MM.1S (cell line): ENCODE results near the gene SLC25A6.

ENCODE experiments used
- DNase-seq: peaks from one replicate; pipeline ENCODE4 v3.0.0-alpha.2; 2015
- H2AFZ ChIP-seq: fragments of 300-600 bp; sonication (generic); 2 replicates; pipeline ENCODE4 v1.6.0; 2016; ENCODE audit warnings: antibody characterized with exemption, low read length
- H3F3A ChIP-seq: fragments of 300-600 bp; sonication (generic); 2 replicates; pipeline ENCODE4 v1.6.1; 2016; ENCODE audit warnings: mild to moderate bottlenecking, antibody characterized with exemption, low read length, moderate library complexity, mixed read lengths; ENCODE audit not compliant: insufficient read depth
- H3K27ac ChIP-seq: fragments of 300-600 bp; sonication (generic); 2 replicates; pipeline ENCODE4 v1.5.1; 2016; ENCODE audit warnings: mild to moderate bottlenecking, low read length
- H3K27me3 ChIP-seq: fragments of 300-600 bp; sonication (generic); replicated peaks from 2 replicates; pipeline ENCODE4 v1.6.0; 2016; ENCODE audit warnings: low read length; ENCODE audit not compliant: insufficient read depth
- H3K36me3 ChIP-seq: fragments of 300-600 bp; sonication (generic); replicated peaks from 2 replicates; pipeline ENCODE4 v1.6.1; 2016; ENCODE audit warnings: mild to moderate bottlenecking, low read length, mixed read lengths; ENCODE audit not compliant: insufficient read depth
- H3K4me1 ChIP-seq: fragments of 300-600 bp; sonication (generic); 2 replicates; pipeline ENCODE4 v1.6.1; 2016; ENCODE audit warnings: low read length, mixed read lengths
- H3K4me2 ChIP-seq: fragments of 300-600 bp; sonication (generic); 2 replicates; pipeline ENCODE4 v1.6.0; 2016; ENCODE audit warnings: low read depth, low read length
- H3K4me3 ChIP-seq: fragments of 300-600 bp; sonication (generic); 2 replicates; pipeline ENCODE4 v1.5.1; 2016; ENCODE audit warnings: low read length, mixed read lengths
- H3K79me2 ChIP-seq: fragments of 300-600 bp; sonication (generic); 2 replicates; pipeline ENCODE4 v1.6.1; 2016; ENCODE audit warnings: mixed run types, low read length, mixed read lengths
- H3K9ac ChIP-seq: fragments of 300-600 bp; sonication (generic); 2 replicates; pipeline ENCODE4 v1.6.1; 2016; ENCODE audit warnings: low read length, mixed read lengths
- H3K9me2 ChIP-seq: fragments of 300-600 bp; sonication (generic); replicated peaks from 2 replicates; pipeline ENCODE4 v1.6.1; 2016; ENCODE audit warnings: mild to moderate bottlenecking, low read length, mixed read lengths; ENCODE audit not compliant: insufficient read depth
- H3K9me3 ChIP-seq: fragments of 300-600 bp; sonication (generic); replicated peaks from 2 replicates; pipeline ENCODE4 v1.6.1; 2016; ENCODE audit warnings: mild to moderate bottlenecking, low read length, mixed read lengths; ENCODE audit not compliant: insufficient read depth
- H4K20me1 ChIP-seq: fragments of 300-600 bp; sonication (generic); 2 replicates; pipeline ENCODE4 v1.6.1; 2016; ENCODE audit warnings: mild to moderate bottlenecking, low read length, moderate library complexity, mixed read lengths; ENCODE audit not compliant: insufficient read depth
- CTCF ChIP-seq: fragments of 300-600 bp; sonication (generic); IDR thresholded peaks from 2 replicates; pipeline ENCODE4 v1.5.1; 2016; ENCODE audit warnings: antibody characterized with exemption, low read length, mixed read lengths
- EZH2 ChIP-seq: fragments of 300-600 bp; sonication (generic); optimal IDR thresholded peaks from 2 replicates; pipeline ENCODE3; 2017; ENCODE audit warnings: low read depth, mild to moderate bottlenecking, antibody characterized with exemption, low read length, mixed read lengths
- EZH2phosphoT487 ChIP-seq: fragments of 300-600 bp; sonication (generic); IDR thresholded peaks from 2 replicates; pipeline ENCODE4 v1.6.1; 2018; ENCODE audit warnings: antibody characterized with exemption, low read length

Gene SLC25A6

GRCh38 chrX:1403228-1403627, 11.3 kb upstream of the SLC25A6 start:
- H3K27me3 ChIP-seq: no peaks in the 10 kb centered on the region
- TF ChIP-seq EZH2 (no peak), EZH2phosphoT487 (no peak), CTCF (no peak)
- DNase-seq: no peak
- H3K79me2 ChIP-seq: no peaks in the 10 kb centered on the region
- no peaks in the 10 kb centered on the region for H4K20me1 ChIP-seq
- no peak overlapping the region for H3K27ac ChIP-seq
- no peak overlapping the region for H3K4me2 ChIP-seq
- no peaks in the 10 kb centered on the region for H3K4me1 ChIP-seq
- no peaks in the 10 kb centered on the region for H3F3A ChIP-seq
- H2AFZ ChIP-seq: no peak overlapping the region
- no peaks in the 10 kb centered on the region for H3K9me2 ChIP-seq
- no peaks in the 10 kb centered on the region for H3K36me3 ChIP-seq
- no peak overlapping the region for H3K4me3 ChIP-seq
- H3K9ac ChIP-seq: no peak overlapping the region
- H3K9me3 ChIP-seq: no peaks in the 10 kb centered on the region

GRCh38 chrX:1401611-1402430, 9.9 kb upstream of the SLC25A6 start:
- no peaks in the 10 kb centered on the region for H3K36me3 ChIP-seq

GRCh38 chrX:1400742-1401471, 9.0 kb upstream of the SLC25A6 start:
- Histone ChIP-seq H3K4me3 (no peak overlapping the region), H3K4me2 (no peak overlapping the region), H4K20me1 (no peaks in the 10 kb centered on the region), H3K9ac (no peak overlapping the region), H3K4me1 (no peaks in the 10 kb centered on the region), H3K79me2 (peaks cover under 1% of the 10 kb centered on the region; the same call in 1 of the 2 replicates), H3K27me3 (no peaks in the 10 kb centered on the region), H2AFZ (no peak overlapping the region), H3K9me3 (no peaks in the 10 kb centered on the region), H3K27ac (no peak overlapping the region), H3K36me3 (no peaks in the 10 kb centered on the region), H3F3A (no peaks in the 10 kb centered on the region), H3K9me2 (no peaks in the 10 kb centered on the region)
- TF ChIP-seq CTCF (no peak), EZH2 (no peak), EZH2phosphoT487 (no peak)
- no peak for DNase-seq

More at GRCh38 chrX:1401611-1402430, 9.9 kb upstream of the SLC25A6 start:
- Histone ChIP-seq H3K27me3 (no peaks in the 10 kb centered on the region), H4K20me1 (no peaks in the 10 kb centered on the region), H3K4me1 (no peaks in the 10 kb centered on the region), H3K9me3 (no peaks in the 10 kb centered on the region), H3K27ac (no peak overlapping the region), H3K4me3 (no peak overlapping the region), H3K79me2 (no peaks in the 10 kb centered on the region), H3K9me2 (no peaks in the 10 kb centered on the region), H2AFZ (no peak overlapping the region), H3K9ac (no peak overlapping the region), H3K4me2 (no peak overlapping the region), H3F3A (no peaks in the 10 kb centered on the region)
- no peak for TF ChIP-seq CTCF
- no peak for TF ChIP-seq EZH2
- TF ChIP-seq EZH2phosphoT487: no peak
- no peak for DNase-seq
